ENCODE measurements around the gene TNFAIP6. TPM values are rescaled to one million over a fixed set of nuclear protein-coding genes. Genes with fewer than 3 reads are reported as not detected.

The TNFAIP6 gene
- total RNA-seq = 2.3 and 41.6 TPM in 2 replicates

DNA sequence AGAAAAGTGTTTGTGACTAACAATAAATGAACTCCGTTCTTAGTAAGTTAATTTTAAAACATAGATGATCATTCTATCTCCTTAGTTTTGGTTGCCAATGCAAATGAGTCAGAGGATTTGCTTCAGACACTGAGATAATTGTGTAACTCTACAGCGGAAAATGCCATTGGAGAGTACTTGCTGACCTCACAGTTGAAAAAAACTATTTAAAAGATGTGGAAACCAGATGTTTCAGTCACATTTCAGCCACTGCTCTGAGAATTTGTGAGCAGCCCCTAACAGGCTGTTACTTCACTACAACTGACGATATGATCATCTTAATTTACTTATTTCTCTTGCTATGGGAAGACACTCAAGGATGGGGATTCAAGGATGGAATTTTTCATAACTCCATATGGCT lies at the start of gene TNFAIP6:
Gene TNFAIP6 (plus strand): TSS at position 234 of the 400 bp plus-strand sequence. CDS start 75 bp downstream, at position 309.

DNA sequence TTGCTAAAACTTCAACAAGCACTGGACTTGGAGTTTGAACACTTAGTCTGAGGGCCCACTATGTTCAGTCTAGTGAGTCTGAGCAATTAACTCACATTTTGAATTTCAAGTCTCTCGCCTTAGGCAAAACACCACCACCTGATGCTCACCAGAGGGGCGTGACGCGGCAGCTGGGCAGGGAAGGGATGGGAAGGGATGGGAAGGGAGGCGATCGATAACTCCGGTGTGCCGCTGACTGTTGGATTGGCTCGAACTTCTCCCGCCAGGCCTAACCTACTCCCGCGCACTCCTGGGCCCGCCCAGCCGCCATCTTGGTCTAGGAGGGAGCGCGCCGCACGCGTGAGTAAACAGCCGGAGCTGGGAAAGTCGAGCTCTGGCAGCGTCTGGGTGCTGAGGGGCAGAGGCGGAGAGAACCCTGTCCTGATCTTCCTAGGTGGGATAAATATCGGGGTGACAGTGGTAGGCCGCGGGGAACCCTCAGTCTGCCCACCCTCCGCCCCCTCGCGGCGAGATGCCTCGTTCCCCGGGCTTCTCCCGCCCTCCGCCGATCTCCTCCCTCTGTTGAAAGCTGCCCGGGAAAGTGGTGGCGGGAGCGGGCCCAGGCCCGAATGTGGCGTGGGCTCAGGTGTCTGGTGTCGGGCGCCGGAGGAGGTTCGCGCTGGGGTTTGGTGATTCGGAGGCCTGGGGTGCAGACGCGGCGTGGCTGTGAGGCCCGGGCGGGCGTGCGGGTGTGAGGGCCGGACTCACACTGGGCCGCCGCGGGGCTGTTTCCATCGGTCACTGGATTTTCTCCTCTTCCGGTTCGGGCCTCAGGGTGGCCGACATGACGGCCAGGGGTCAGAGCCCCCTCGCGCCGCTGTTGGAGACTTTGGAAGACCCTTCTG lies 52.5 kb downstream of the TNFAIP6 start, which contains the start of gene RIF1:
Gene RIF1 (plus strand): TSS at position 302 of the 884 bp plus-strand sequence. CDS start 522 bp downstream, at position 824.

Other genes starting within 250 kb of the TNFAIP6 start
- 3.1 and 4.8 TPM in 2 replicates for gene RBM43, start 95.7 kb upstream of the TNFAIP6 start, total RNA-seq
- gene NMI, start 67.9 kb upstream of the TNFAIP6 start, total RNA-seq = 7.8 and 8.0 TPM in 2 replicates
- 30.6 and 47.4 TPM in 2 replicates for gene RIF1, start 52.3 kb downstream of the TNFAIP6 start, total RNA-seq

All from smooth muscle cell of the umbilical artery (primary cell).